PC-3 (cell line): Measurements from ENCODE around the gene TTC7B. TPM values are rescaled to one million over a fixed set of nuclear protein-coding genes. Genes with fewer than 3 reads are reported as not detected.

Experiments
- ATAC-seq: fragments of 200-7000 bp; cut with Tn5 transposase; 2 replicates; pipeline ENCODE4 v1.9.1; 2020; ENCODE audit warnings: mild to moderate bottlenecking, moderate library complexity
- BruUV-seq: library from RNA; stranded (reverse); fragments of 400-500 nt; replicated peaks from 2 replicates; lab custom pipeline; 2021; lab: Mats Ljungman, UMichigan
- CTCF ChIA-PET: fragments of 300-600 bp; sonication (Branson Sonifier 250); formaldehyde crosslinking; loops from one replicate; lab custom pipeline; 2022; ENCODE audit warnings: antibody characterized with exemption; lab: Charles Lee
- POLR2A ChIA-PET: fragments of 300-600 bp; sonication (Branson Sonifier 250); formaldehyde crosslinking; loops from one replicate; lab custom pipeline; 2022; ENCODE audit warnings: antibody characterized with exemption; ENCODE audit not compliant: unreplicated experiment; lab: Charles Lee
- DNase-seq: peaks from one replicate; pipeline ENCODE4 v3.0.0-alpha.2; 2015
- H2AFZ ChIP-seq: fragments of 300-600 bp; sonication (generic); 2 replicates; pipeline ENCODE4 v1.6.0; 2016; ENCODE audit warnings: antibody characterized with exemption, low read length
- H3F3A ChIP-seq: fragments of 300-600 bp; sonication (generic); one replicate; pipeline ENCODE4 v1.6.0; 2017; ENCODE audit warnings: antibody characterized with exemption, low read length, control low read depth, mild to moderate bottlenecking; ENCODE audit not compliant: unreplicated experiment
- H3K27ac ChIP-seq: fragments of 300-600 bp; sonication (generic); 2 replicates; pipeline ENCODE4 v1.5.1; 2016; ENCODE audit warnings: mild to moderate bottlenecking, low read length
- H3K27me3 ChIP-seq: fragments of 300-600 bp; sonication (generic); 2 replicates; pipeline ENCODE4 v1.6.1; 2016; ENCODE audit warnings: low read length, mixed read lengths
- H3K36me3 ChIP-seq: fragments of 300-600 bp; sonication (generic); 2 replicates; pipeline ENCODE4 v1.6.1; 2016; ENCODE audit warnings: low read depth, mixed run types, low read length, mixed read lengths
- H3K4me1 ChIP-seq: fragments of 300-600 bp; sonication (generic); 2 replicates; pipeline ENCODE4 v1.5.1; 2016; ENCODE audit warnings: low read length; ENCODE audit not compliant: insufficient read depth
- H3K4me2 ChIP-seq: fragments of 300-600 bp; sonication (generic); 2 replicates; pipeline ENCODE4 v1.6.0; 2016; ENCODE audit warnings: low read length
- H3K4me3 ChIP-seq: fragments of 300-600 bp; sonication (generic); 2 replicates; pipeline ENCODE4 v1.5.1; 2016; ENCODE audit warnings: mild to moderate bottlenecking, low read length, mixed read lengths
- H3K79me2 ChIP-seq: fragments of 300-600 bp; sonication (generic); 2 replicates; pipeline ENCODE4 v1.6.1; 2017; ENCODE audit warnings: low read length, mixed read lengths
- H3K9ac ChIP-seq: fragments of 300-600 bp; sonication (generic); 2 replicates; pipeline ENCODE4 v1.6.0; 2016; ENCODE audit warnings: mild to moderate bottlenecking, low read length
- H3K9me2 ChIP-seq: fragments of 300-600 bp; sonication (generic); replicated peaks from 2 replicates; pipeline ENCODE4 v1.6.1; 2016; ENCODE audit warnings: mixed run types, low read length, mixed read lengths
- H3K9me3 ChIP-seq: fragments of 300-600 bp; sonication (generic); 2 replicates; pipeline ENCODE4 v1.6.1; 2016; ENCODE audit warnings: low read length, mixed read lengths
- H4K20me1 ChIP-seq: fragments of 300-600 bp; sonication (generic); 2 replicates; pipeline ENCODE4 v1.6.1; 2016; ENCODE audit warnings: low read length, mixed read lengths
- CTCF ChIP-seq: fragments of 300-600 bp; sonication (generic); conservative IDR thresholded peaks from 2 replicates; pipeline ENCODE4 v1.5.1; 2017; ENCODE audit warnings: antibody characterized with exemption, low read depth, mild to moderate bottlenecking, low read length
- EZH2 ChIP-seq: fragments of 300-600 bp; sonication (generic); IDR thresholded peaks from one replicate; pipeline ENCODE4 v1.6.1; 2017; ENCODE audit warnings: antibody characterized with exemption, mild to moderate bottlenecking, low read length; ENCODE audit not compliant: unreplicated experiment
- EZH2phosphoT487 ChIP-seq: fragments of 300-600 bp; sonication (generic); IDR thresholded peaks from 2 replicates; pipeline ENCODE4 v1.6.1; 2018; ENCODE audit warnings: mild to moderate bottlenecking, antibody characterized with exemption, low read length, borderline replicate concordance
- intact Hi-C: fragments of 100-400 bp; cut with micrococcal nuclease; formaldehyde crosslinking; loops from 2 replicates; pipeline ENCODE4 v1.9.0; 2023
- total RNA-seq: library from RNA; depleted of rRNA; stranded (reverse); fragments of >200 nt; gene quantifications from 2 replicates; pipeline ENCODE4 v1.2.3, GENCODE V29; 2014

The TTC7B gene
- total RNA-seq, 1 experiment from 2014 or later = 45.6 TPM

- intact Hi-C loops = loop anchor here (1.0 to 5.0 kb wide), 7 partner anchors 61 to 396 kb away; no protein-coding TSS in a partner anchor
- ATAC-seq (no peak; the same call in 1 of the 2 replicates), DNase-seq (no peak)
- 0 out of 2 replicates have a peak, but pooled peaks cover 3% of the 10 kb centered on the region for H3K4me1 ChIP-seq
- H3K9me3 ChIP-seq = no peaks in the 10 kb centered on the region
- H3K79me2 ChIP-seq = no peaks in the 10 kb centered on the region
- no peaks in the 10 kb centered on the region for H3K9me2 ChIP-seq
- POLR2A ChIA-PET = interaction anchor here (0.6 kb wide), 1 partner anchor 9 kb away, joined by 4 read pairs; no protein-coding TSS in a partner anchor
- CTCF ChIA-PET = interaction anchor here (0.5 to 1.8 kb wide), 6 partner anchors 51 to 298 kb away, joined by 3 to 8 read pairs (median 4); no protein-coding TSS in a partner anchor
- H3K27me3 ChIP-seq = no peaks in the 10 kb centered on the region
- 0 out of 2 replicates have a peak overlapping the region, but pooled peaks have one; percentile 11 for H3K4me2 ChIP-seq
- peak overlapping the region; percentile 2; the same call in 1 of the 2 replicates for H2AFZ ChIP-seq
- TF ChIP-seq EZH2phosphoT487 = no peak
- H3F3A ChIP-seq = no peaks in the 10 kb centered on the region
- no peaks in the 10 kb centered on the region for H4K20me1 ChIP-seq
- H3K36me3 ChIP-seq = no peaks in the 10 kb centered on the region
- no peak overlapping the region for H3K9ac ChIP-seq
- BruUV-seq = no TSS peak
- no peak overlapping the region for H3K4me3 ChIP-seq
- no peak overlapping the region for H3K27ac ChIP-seq
These were observed 119.1 kb downstream of the TTC7B start for GRCh38 chr14:90697132-90697531.

GRCh38 chr14:90696720-90697119, 119.5 kb downstream of the TTC7B start:
- POLR2A ChIA-PET = no interaction called here
- H3F3A ChIP-seq = no peaks in the 10 kb centered on the region
- no peak overlapping the region for H3K4me2 ChIP-seq
- H3K9me3 ChIP-seq = no peaks in the 10 kb centered on the region
- no peaks in the 10 kb centered on the region for H3K27me3 ChIP-seq
- TF ChIP-seq EZH2 = no peak
- TF ChIP-seq EZH2phosphoT487 = no peak
- no peak for TF ChIP-seq CTCF
- BruUV-seq = no TSS peak
- H3K79me2 ChIP-seq = no peaks in the 10 kb centered on the region
- ATAC-seq = no peak
- H2AFZ ChIP-seq = no peak overlapping the region
- intact Hi-C loops = loop anchor here (1.0 to 5.0 kb wide), 7 partner anchors 62 to 395 kb away; no protein-coding TSS in a partner anchor
- no peaks in the 10 kb centered on the region for H3K36me3 ChIP-seq
- no peak overlapping the region for H3K27ac ChIP-seq
- H3K4me1 ChIP-seq = 0 out of 2 replicates have a peak, but pooled peaks cover 3% of the 10 kb centered on the region
- H3K9me2 ChIP-seq = no peaks in the 10 kb centered on the region
- H3K4me3 ChIP-seq = no peak overlapping the region
- no peak for DNase-seq
- CTCF ChIA-PET = interaction anchor here (0.6 to 1.8 kb wide), 4 partner anchors 50 to 297 kb away, joined by 3 to 8 read pairs (median 4); no protein-coding TSS in a partner anchor
- H4K20me1 ChIP-seq = no peaks in the 10 kb centered on the region
- no peak overlapping the region for H3K9ac ChIP-seq

- H3K79me2 ChIP-seq = no peaks in the 10 kb centered on the region
- intact Hi-C loops = loop anchor here (5.0 kb wide), 3 partner anchors 94 to 314 kb away; no protein-coding TSS in a partner anchor
- H3K9me2 ChIP-seq = no peaks in the 10 kb centered on the region
- ChIA-PET POLR2A (no interaction called here), CTCF (interaction anchor here (0.7 to 1.6 kb wide), 2 partner anchors 50 to 62 kb away, joined by 4 to 5 read pairs; no protein-coding TSS in a partner anchor)
- no peaks in the 10 kb centered on the region for H3K9me3 ChIP-seq
- H3F3A ChIP-seq = no peaks in the 10 kb centered on the region
- no peaks in the 10 kb centered on the region for H4K20me1 ChIP-seq
- H3K27me3 ChIP-seq = no peaks in the 10 kb centered on the region
- H3K9ac ChIP-seq = no peak overlapping the region
- TF ChIP-seq EZH2phosphoT487 (no peak), EZH2 (no peak), CTCF (no peak)
- no peak overlapping the region for H3K27ac ChIP-seq
- no TSS peak for BruUV-seq
- H3K4me1 ChIP-seq = 0 out of 2 replicates have a peak, but pooled peaks cover 3% of the 10 kb centered on the region
- no peak overlapping the region for H2AFZ ChIP-seq
- ATAC-seq = no peak
- H3K4me2 ChIP-seq = no peak overlapping the region
- no peak overlapping the region for H3K4me3 ChIP-seq
- no peaks in the 10 kb centered on the region for H3K36me3 ChIP-seq
- DNase-seq = no peak
These were observed 120.1 kb downstream of the TTC7B start for GRCh38 chr14:90695997-90696660.
